ENCODE measurements around the gene ZSCAN16. TPM values are rescaled to one million over a fixed set of nuclear protein-coding genes. Genes with fewer than 3 reads are reported as not detected.
"Not testable (repeated sequence)": the region's sequence is repeated elsewhere in the genome, so short reads cannot be mapped to it uniquely, and the experiment has no call there.

The ZSCAN16 gene
- 6.3 and 6.6 TPM in 2 replicates for total RNA-seq

- intact Hi-C loops (cut with micrococcal nuclease): loop anchor here (1.0 to 10.0 kb wide), 11 partner anchors 12 to 890 kb away; partner anchors contain the start of genes ZKSCAN4, ZKSCAN8, ZSCAN12 and ZSCAN23
Measured at GRCh38 chr6:28124350-28124970, at the start of gene ZSCAN16. Gene ZSCAN16 (plus strand): TSS chr6:28124609. CDS start chr6:28125444, 835 bp downstream.

- intact Hi-C loops (cut with micrococcal nuclease): no loop called here
Measured at GRCh38 chr6:28078050-28078449, 46.4 kb upstream of the ZSCAN16 start.

GRCh38 chr6:28078836-28079235 is 45.6 kb upstream of the ZSCAN16 start:
- intact Hi-C loops (cut with micrococcal nuclease): no loop called here

GRCh38 chr6:28080381-28080630 is 44.1 kb upstream of the ZSCAN16 start, which contains the start of gene ZNF165:
Gene ZNF165 (plus strand): TSS chr6:28080568. CDS start chr6:28085481, 4,913 bp downstream.
- intact Hi-C loops (cut with micrococcal nuclease): loop anchor here (1.0 to 5.0 kb wide), 8 partner anchors 172 to 1484 kb away; partner anchors contain the start of genes ABT1, ZKSCAN4, ZNF184 and ZSCAN26

GRCh38 chr6:28080631-28081485 is 43.6 kb upstream of the ZSCAN16 start:
- intact Hi-C loops (cut with micrococcal nuclease): loop anchor here (1.0 to 5.0 kb wide), 15 partner anchors 23 to 1484 kb away; partner anchors contain the start of genes ABT1, ZKSCAN4, ZKSCAN8 and ZNF184

GRCh38 chr6:28081486-28081751 is 43.0 kb upstream of the ZSCAN16 start:
- intact Hi-C loops (cut with micrococcal nuclease): loop anchor here (1.0 to 5.0 kb wide), 14 partner anchors 23 to 1485 kb away; partner anchors contain the start of genes ABT1, ZKSCAN4, ZKSCAN8 and ZNF184

GRCh38 chr6:28082939-28083338 is 41.5 kb upstream of the ZSCAN16 start:
- intact Hi-C loops (cut with micrococcal nuclease): loop anchor here (5.0 kb wide), 3 partner anchors 169 to 934 kb away; partner anchors contain the start of gene ZKSCAN4

GRCh38 chr6:28089054-28089453 is 35.4 kb upstream of the ZSCAN16 start:
- intact Hi-C loops (cut with micrococcal nuclease): no loop called here

- intact Hi-C loops (cut with micrococcal nuclease): no loop called here
Measured at GRCh38 chr6:28090917-28091586, 33.4 kb upstream of the ZSCAN16 start.

- intact Hi-C loops (cut with micrococcal nuclease): not testable (repeated sequence)
Measured at GRCh38 chr6:28102222-28102621, 22.2 kb upstream of the ZSCAN16 start.

- intact Hi-C loops (cut with micrococcal nuclease): not testable (repeated sequence)
Measured at GRCh38 chr6:28102699-28103098, 21.7 kb upstream of the ZSCAN16 start.

- intact Hi-C loops (cut with micrococcal nuclease): loop anchor here (1.0 kb wide), 4 partner anchors 20 to 252 kb away; partner anchors contain the start of gene ZSCAN16
Measured at GRCh38 chr6:28104392-28105244, 19.8 kb upstream of the ZSCAN16 start.

GRCh38 chr6:28105245-28105639 is 19.2 kb upstream of the ZSCAN16 start:
- intact Hi-C loops (cut with micrococcal nuclease): no loop called here

- intact Hi-C loops (cut with micrococcal nuclease): no loop called here
Measured at GRCh38 chr6:28107506-28107905, 16.9 kb upstream of the ZSCAN16 start.

- intact Hi-C loops (cut with micrococcal nuclease): no loop called here
Measured at GRCh38 chr6:28111964-28112363, 12.4 kb upstream of the ZSCAN16 start.

GRCh38 chr6:28115799-28116198 is 8.6 kb upstream of the ZSCAN16 start:
- intact Hi-C loops (cut with micrococcal nuclease): no loop called here

- intact Hi-C loops (cut with micrococcal nuclease): no loop called here
Measured at GRCh38 chr6:28117386-28118050, 6.9 kb upstream of the ZSCAN16 start.

GRCh38 chr6:28118217-28118616 is 6.2 kb upstream of the ZSCAN16 start:
- intact Hi-C loops (cut with micrococcal nuclease): no loop called here

- intact Hi-C loops (cut with micrococcal nuclease): loop anchor here (5.0 to 10.0 kb wide), 2 partner anchors 465 to 893 kb away; a partner anchor contains a TSS
Measured at GRCh38 chr6:28121876-28122275, 2.5 kb upstream of the ZSCAN16 start.

GRCh38 chr6:28122283-28122682 is 2.1 kb upstream of the ZSCAN16 start:
- intact Hi-C loops (cut with micrococcal nuclease): loop anchor here (5.0 to 10.0 kb wide), 2 partner anchors 465 to 893 kb away; a partner anchor contains a TSS
